HEK293 (cell line): ENCODE results near the gene RAF1.

ENCODE experiments used
- FEZF1 ChIP-seq: fragments of 450-650 bp; formaldehyde crosslinking; IDR thresholded peaks from 2 replicates; pipeline ENCODE4 v1.5.1; 2016; ENCODE audit warnings: missing biosample characterization, missing genetic modification characterization
- HOXD13 ChIP-seq: sonication (generic); formaldehyde crosslinking; IDR thresholded peaks from 2 replicates; pipeline ENCODE4 v1.8.0; 2022; ENCODE audit warnings: missing genetic modification reagents, borderline replicate concordance
- KLF16 ChIP-seq: fragments of 450-650 bp; formaldehyde crosslinking; IDR thresholded peaks from 2 replicates; pipeline ENCODE4 v1.5.1; 2017; ENCODE audit warnings: missing biosample characterization, missing genetic modification characterization
- KLF9 ChIP-seq: fragments of 450-650 bp; formaldehyde crosslinking; IDR thresholded peaks from 2 replicates; pipeline ENCODE4 v1.5.1; 2016; ENCODE audit warnings: missing biosample characterization, missing genetic modification characterization, low read depth
- OSR2 ChIP-seq: fragments of 450-650 bp; formaldehyde crosslinking; IDR thresholded peaks from 2 replicates; pipeline ENCODE4 v1.5.1; 2016; ENCODE audit warnings: missing biosample characterization, missing genetic modification characterization
- SCRT1 ChIP-seq: fragments of 450-650 bp; formaldehyde crosslinking; IDR thresholded peaks from 2 replicates; pipeline ENCODE4 v1.5.1; 2016; ENCODE audit warnings: missing biosample characterization, missing genetic modification characterization, borderline replicate concordance
- TCF7L2 ChIP-seq: IDR thresholded peaks from 2 replicates; pipeline ENCODE4 v1.6.1; 2011; ENCODE audit warnings: low read depth, mild to moderate bottlenecking, inconsistent platforms, low read length, moderate library complexity, borderline replicate concordance
- TRIM28 ChIP-seq: IDR thresholded peaks from 2 replicates; pipeline ENCODE4 v1.6.1; 2011; ENCODE audit warnings: low read length, control low read depth, borderline replicate concordance
- ZBTB7A ChIP-seq: fragments of 450-650 bp; formaldehyde crosslinking; IDR thresholded peaks from 2 replicates; pipeline ENCODE4 v1.5.1; 2016; ENCODE audit warnings: low read depth, missing biosample characterization, missing genetic modification characterization
- ZFP69B ChIP-seq: fragments of 450-650 bp; formaldehyde crosslinking; IDR thresholded peaks from 2 replicates; pipeline ENCODE4 v1.5.1; 2016; ENCODE audit warnings: missing biosample characterization, missing genetic modification characterization
- ZNF175 ChIP-seq: fragments of 450-650 bp; formaldehyde crosslinking; IDR thresholded peaks from 2 replicates; pipeline ENCODE4 v1.5.1; 2016; ENCODE audit warnings: missing biosample characterization, missing genetic modification characterization
- ZNF2 ChIP-seq: fragments of 450-650 bp; formaldehyde crosslinking; IDR thresholded peaks from 2 replicates; pipeline ENCODE4 v1.5.1; 2016; ENCODE audit warnings: missing biosample characterization, missing genetic modification characterization
- ZNF223 ChIP-seq: fragments of 450-650 bp; formaldehyde crosslinking; IDR thresholded peaks from 2 replicates; pipeline ENCODE4 v1.5.1; 2016; ENCODE audit warnings: missing biosample characterization, missing genetic modification characterization
- ZNF302 ChIP-seq: fragments of 450-650 bp; formaldehyde crosslinking; IDR thresholded peaks from 2 replicates; pipeline ENCODE4 v1.5.1; 2016; ENCODE audit warnings: missing biosample characterization, missing genetic modification characterization, low read depth
- ZNF335 ChIP-seq: fragments of 450-650 bp; formaldehyde crosslinking; conservative IDR thresholded peaks from 2 replicates; pipeline ENCODE4 v1.5.1; 2016; ENCODE audit warnings: missing biosample characterization, missing genetic modification characterization
- ZNF350 ChIP-seq: fragments of 450-650 bp; formaldehyde crosslinking; IDR thresholded peaks from 2 replicates; pipeline ENCODE4 v1.5.0; 2017; ENCODE audit warnings: missing biosample characterization, mild to moderate bottlenecking, missing genetic modification characterization
- ZNF391 ChIP-seq: fragments of 450-650 bp; formaldehyde crosslinking; IDR thresholded peaks from 2 replicates; pipeline ENCODE4 v1.5.1; 2016; ENCODE audit warnings: low read depth, missing biosample characterization, missing genetic modification characterization, borderline replicate concordance
- ZNF394 ChIP-seq: fragments of 450-650 bp; formaldehyde crosslinking; IDR thresholded peaks from 2 replicates; pipeline ENCODE4 v1.5.1; 2016; ENCODE audit warnings: missing biosample characterization, missing genetic modification characterization, mild to moderate bottlenecking, moderate library complexity, borderline replicate concordance
- ZNF426 ChIP-seq: fragments of 450-650 bp; formaldehyde crosslinking; IDR thresholded peaks from 2 replicates; pipeline ENCODE4 v1.5.1; 2017; ENCODE audit warnings: missing biosample characterization, missing genetic modification characterization, mild to moderate bottlenecking, inconsistent platforms, moderate library complexity
- ZNF521 ChIP-seq: fragments of 450-650 bp; formaldehyde crosslinking; IDR thresholded peaks from 2 replicates; pipeline ENCODE4 v1.5.1; 2017; ENCODE audit warnings: missing biosample characterization, mild to moderate bottlenecking, missing genetic modification characterization
- ZNF560 ChIP-seq: fragments of 450-650 bp; formaldehyde crosslinking; IDR thresholded peaks from 2 replicates; pipeline ENCODE4 v1.5.1; 2017; ENCODE audit warnings: missing biosample characterization, missing genetic modification characterization, borderline replicate concordance
- ZSCAN30 ChIP-seq: fragments of 450-650 bp; IDR thresholded peaks from 2 replicates; pipeline ENCODE4 v1.5.1; 2018; ENCODE audit warnings: missing biosample characterization, mild to moderate bottlenecking, missing genetic modification characterization, moderate library complexity
- ZXDB ChIP-seq: fragments of 450-650 bp; formaldehyde crosslinking; IDR thresholded peaks from 2 replicates; pipeline ENCODE4 v1.5.1; 2016; ENCODE audit warnings: missing biosample characterization, missing genetic modification characterization
- TF ChIP-seq, protein P1 (sequence below): fragments of 450-650 bp; formaldehyde crosslinking; IDR thresholded peaks from 2 replicates; pipeline ENCODE4 v1.5.1; 2016; ENCODE audit warnings: missing biosample characterization, missing genetic modification characterization, borderline replicate concordance
- TF ChIP-seq, protein P2 (sequence below): fragments of 450-650 bp; formaldehyde crosslinking; IDR thresholded peaks from 2 replicates; pipeline ENCODE4 v1.5.1; 2016; ENCODE audit warnings: missing biosample characterization, missing genetic modification characterization
- TF ChIP-seq, protein P3 (sequence below): fragments of 450-650 bp; formaldehyde crosslinking; IDR thresholded peaks from 2 replicates; pipeline ENCODE4; 2016; ENCODE audit warnings: missing biosample characterization, missing genetic modification characterization
- TF ChIP-seq, protein P4 (sequence below): sonication (generic); formaldehyde crosslinking; IDR thresholded peaks from 2 replicates; pipeline ENCODE4 v1.8.1; 2022; ENCODE audit warnings: mild to moderate bottlenecking, moderate library complexity, missing genetic modification reagents
- TF ChIP-seq, protein P5 (sequence below): fragments of 450-650 bp; formaldehyde crosslinking; IDR thresholded peaks from 2 replicates; pipeline ENCODE4 v1.5.1; 2016; ENCODE audit warnings: missing biosample characterization, missing genetic modification characterization, borderline replicate concordance

Gene RAF1

DNA sequence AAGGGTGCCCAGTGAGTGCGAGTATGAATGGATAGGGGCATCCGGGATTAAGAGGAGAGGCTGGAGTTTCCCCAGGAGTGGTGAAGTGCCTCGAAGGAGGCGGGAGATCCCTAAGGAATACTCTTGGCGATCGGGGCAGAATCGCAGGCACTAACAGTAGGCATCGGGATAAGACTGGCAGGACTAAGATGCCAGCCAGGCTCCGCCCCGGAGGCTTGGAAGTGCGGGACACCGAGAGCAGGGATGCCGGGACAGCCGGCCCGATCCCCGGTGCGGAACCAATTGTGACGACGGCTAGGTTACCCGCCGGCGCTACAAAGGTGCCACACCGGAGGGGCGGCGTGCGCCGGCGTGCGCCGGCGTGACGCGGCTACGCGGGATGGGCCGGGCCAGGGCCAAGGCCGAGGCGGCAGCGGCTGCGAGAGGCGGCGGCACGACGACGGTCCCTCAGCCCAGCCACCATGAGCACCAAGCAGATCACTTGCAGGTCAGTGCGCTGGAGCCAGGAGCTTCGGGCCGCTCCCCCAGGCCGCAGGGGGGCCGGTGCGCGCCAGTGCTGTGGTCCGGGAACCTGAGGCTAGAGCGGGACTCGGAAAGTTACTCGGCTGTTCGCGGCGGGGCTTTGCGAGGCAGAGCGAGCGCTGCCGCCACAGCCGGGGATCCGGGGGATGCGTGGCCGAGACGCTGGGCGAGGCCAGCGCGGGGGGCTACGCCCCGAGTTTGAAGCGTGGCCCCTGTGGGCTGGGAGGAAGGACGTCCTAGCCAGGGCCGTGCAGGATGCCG is 107.0 kb downstream of the RAF1 start, which contains the start of gene MKRN2 (continued):
- TF ChIP-seq ZNF426 (no peak), OSR2 (tag by site-specific recombination) (peak; percentile 27; the same call in 1 of the 2 replicates), ZNF302 (tag by site-specific recombination) (no peak; the same call in 1 of the 2 replicates), FEZF1 (tag by site-specific recombination) (no peak), SCRT1 (tag by site-specific recombination) (no peak), KLF9 (tag by site-specific recombination) (peak; percentile 57), ZNF521 (tag by site-specific recombination) (no peak), HOXD13 (no peak), ZBTB7A (tag by site-specific recombination) (no peak), ZNF175 (tag by site-specific recombination) (no peak), ZXDB (tag by site-specific recombination) (peak; percentile 92), ZNF2 (tag by site-specific recombination) (peak; percentile 82), TCF7L2 (no peak), KLF16 (peak; percentile 89), ZNF560 (tag by site-specific recombination) (no peak), ZNF391 (tag by site-specific recombination) (peak; percentile 90; the same call in 1 of the 2 replicates), ZSCAN30 (tag by site-specific recombination) (peak; percentile 99), ZFP69B (peak; percentile 72; the same call in 1 of the 2 replicates), ZNF223 (tag by site-specific recombination) (no peak), ZNF335 (tag by site-specific recombination) (peak; percentile 98), ZNF350 (tag by site-specific recombination) (no peak), ZNF394 (peak; percentile 81), TRIM28 (peak; percentile 57; the same call in 1 of the 2 replicates)
- TF ChIP-seq, protein P1, sequence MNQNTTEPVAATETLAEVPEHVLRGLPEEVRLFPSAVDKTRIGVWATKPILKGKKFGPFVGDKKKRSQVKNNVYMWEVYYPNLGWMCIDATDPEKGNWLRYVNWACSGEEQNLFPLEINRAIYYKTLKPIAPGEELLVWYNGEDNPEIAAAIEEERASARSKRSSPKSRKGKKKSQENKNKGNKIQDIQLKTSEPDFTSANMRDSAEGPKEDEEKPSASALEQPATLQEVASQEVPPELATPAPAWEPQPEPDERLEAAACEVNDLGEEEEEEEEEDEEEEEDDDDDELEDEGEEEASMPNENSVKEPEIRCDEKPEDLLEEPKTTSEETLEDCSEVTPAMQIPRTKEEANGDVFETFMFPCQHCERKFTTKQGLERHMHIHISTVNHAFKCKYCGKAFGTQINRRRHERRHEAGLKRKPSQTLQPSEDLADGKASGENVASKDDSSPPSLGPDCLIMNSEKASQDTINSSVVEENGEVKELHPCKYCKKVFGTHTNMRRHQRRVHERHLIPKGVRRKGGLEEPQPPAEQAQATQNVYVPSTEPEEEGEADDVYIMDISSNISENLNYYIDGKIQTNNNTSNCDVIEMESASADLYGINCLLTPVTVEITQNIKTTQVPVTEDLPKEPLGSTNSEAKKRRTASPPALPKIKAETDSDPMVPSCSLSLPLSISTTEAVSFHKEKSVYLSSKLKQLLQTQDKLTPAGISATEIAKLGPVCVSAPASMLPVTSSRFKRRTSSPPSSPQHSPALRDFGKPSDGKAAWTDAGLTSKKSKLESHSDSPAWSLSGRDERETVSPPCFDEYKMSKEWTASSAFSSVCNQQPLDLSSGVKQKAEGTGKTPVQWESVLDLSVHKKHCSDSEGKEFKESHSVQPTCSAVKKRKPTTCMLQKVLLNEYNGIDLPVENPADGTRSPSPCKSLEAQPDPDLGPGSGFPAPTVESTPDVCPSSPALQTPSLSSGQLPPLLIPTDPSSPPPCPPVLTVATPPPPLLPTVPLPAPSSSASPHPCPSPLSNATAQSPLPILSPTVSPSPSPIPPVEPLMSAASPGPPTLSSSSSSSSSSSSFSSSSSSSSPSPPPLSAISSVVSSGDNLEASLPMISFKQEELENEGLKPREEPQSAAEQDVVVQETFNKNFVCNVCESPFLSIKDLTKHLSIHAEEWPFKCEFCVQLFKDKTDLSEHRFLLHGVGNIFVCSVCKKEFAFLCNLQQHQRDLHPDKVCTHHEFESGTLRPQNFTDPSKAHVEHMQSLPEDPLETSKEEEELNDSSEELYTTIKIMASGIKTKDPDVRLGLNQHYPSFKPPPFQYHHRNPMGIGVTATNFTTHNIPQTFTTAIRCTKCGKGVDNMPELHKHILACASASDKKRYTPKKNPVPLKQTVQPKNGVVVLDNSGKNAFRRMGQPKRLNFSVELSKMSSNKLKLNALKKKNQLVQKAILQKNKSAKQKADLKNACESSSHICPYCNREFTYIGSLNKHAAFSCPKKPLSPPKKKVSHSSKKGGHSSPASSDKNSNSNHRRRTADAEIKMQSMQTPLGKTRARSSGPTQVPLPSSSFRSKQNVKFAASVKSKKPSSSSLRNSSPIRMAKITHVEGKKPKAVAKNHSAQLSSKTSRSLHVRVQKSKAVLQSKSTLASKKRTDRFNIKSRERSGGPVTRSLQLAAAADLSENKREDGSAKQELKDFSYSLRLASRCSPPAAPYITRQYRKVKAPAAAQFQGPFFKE = no peak
- TF ChIP-seq, protein P2, sequence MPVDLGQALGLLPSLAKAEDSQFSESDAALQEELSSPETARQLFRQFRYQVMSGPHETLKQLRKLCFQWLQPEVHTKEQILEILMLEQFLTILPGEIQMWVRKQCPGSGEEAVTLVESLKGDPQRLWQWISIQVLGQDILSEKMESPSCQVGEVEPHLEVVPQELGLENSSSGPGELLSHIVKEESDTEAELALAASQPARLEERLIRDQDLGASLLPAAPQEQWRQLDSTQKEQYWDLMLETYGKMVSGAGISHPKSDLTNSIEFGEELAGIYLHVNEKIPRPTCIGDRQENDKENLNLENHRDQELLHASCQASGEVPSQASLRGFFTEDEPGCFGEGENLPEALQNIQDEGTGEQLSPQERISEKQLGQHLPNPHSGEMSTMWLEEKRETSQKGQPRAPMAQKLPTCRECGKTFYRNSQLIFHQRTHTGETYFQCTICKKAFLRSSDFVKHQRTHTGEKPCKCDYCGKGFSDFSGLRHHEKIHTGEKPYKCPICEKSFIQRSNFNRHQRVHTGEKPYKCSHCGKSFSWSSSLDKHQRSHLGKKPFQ (tag by site-specific recombination) = no peak
- TF ChIP-seq, protein P3, sequence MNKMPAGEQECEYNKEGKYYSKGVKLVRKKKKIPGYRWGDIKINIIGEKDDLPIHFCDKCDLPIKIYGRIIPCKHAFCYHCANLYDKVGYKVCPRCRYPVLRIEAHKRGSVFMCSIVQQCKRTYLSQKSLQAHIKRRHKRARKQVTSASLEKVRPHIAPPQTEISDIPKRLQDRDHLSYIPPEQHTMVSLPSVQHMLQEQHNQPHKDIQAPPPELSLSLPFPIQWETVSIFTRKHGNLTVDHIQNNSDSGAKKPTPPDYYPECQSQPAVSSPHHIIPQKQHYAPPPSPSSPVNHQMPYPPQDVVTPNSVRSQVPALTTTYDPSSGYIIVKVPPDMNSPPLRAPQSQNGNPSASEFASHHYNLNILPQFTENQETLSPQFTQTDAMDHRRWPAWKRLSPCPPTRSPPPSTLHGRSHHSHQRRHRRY (tag by site-specific recombination) = no peak; the same call in 1 of the 2 replicates
- TF ChIP-seq, protein P4, sequence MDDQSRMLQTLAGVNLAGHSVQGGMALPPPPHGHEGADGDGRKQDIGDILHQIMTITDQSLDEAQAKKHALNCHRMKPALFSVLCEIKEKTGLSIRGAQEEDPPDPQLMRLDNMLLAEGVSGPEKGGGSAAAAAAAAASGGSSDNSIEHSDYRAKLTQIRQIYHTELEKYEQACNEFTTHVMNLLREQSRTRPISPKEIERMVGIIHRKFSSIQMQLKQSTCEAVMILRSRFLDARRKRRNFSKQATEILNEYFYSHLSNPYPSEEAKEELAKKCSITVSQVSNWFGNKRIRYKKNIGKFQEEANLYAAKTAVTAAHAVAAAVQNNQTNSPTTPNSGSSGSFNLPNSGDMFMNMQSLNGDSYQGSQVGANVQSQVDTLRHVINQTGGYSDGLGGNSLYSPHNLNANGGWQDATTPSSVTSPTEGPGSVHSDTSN (CRISPR knock-in tag) = no peak; the same call in 1 of the 2 replicates
- TF ChIP-seq, protein P5, sequence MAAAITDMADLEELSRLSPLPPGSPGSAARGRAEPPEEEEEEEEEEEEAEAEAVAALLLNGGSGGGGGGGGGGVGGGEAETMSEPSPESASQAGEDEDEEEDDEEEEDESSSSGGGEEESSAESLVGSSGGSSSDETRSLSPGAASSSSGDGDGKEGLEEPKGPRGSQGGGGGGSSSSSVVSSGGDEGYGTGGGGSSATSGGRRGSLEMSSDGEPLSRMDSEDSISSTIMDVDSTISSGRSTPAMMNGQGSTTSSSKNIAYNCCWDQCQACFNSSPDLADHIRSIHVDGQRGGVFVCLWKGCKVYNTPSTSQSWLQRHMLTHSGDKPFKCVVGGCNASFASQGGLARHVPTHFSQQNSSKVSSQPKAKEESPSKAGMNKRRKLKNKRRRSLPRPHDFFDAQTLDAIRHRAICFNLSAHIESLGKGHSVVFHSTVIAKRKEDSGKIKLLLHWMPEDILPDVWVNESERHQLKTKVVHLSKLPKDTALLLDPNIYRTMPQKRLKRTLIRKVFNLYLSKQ (tag by site-specific recombination) = no peak
